ENCODE measurements around the gene MRPS7. TPM values are rescaled to one million over a fixed set of nuclear protein-coding genes. Genes with fewer than 3 reads are reported as not detected.
A peak's percentile ranks its signal among the peaks of the same experiment; 100 is the strongest.

The MRPS7 gene
- total and polyA plus RNA-seq, 8 donors: 11.3 to 34.0 (median 20.0) TPM

DNA sequence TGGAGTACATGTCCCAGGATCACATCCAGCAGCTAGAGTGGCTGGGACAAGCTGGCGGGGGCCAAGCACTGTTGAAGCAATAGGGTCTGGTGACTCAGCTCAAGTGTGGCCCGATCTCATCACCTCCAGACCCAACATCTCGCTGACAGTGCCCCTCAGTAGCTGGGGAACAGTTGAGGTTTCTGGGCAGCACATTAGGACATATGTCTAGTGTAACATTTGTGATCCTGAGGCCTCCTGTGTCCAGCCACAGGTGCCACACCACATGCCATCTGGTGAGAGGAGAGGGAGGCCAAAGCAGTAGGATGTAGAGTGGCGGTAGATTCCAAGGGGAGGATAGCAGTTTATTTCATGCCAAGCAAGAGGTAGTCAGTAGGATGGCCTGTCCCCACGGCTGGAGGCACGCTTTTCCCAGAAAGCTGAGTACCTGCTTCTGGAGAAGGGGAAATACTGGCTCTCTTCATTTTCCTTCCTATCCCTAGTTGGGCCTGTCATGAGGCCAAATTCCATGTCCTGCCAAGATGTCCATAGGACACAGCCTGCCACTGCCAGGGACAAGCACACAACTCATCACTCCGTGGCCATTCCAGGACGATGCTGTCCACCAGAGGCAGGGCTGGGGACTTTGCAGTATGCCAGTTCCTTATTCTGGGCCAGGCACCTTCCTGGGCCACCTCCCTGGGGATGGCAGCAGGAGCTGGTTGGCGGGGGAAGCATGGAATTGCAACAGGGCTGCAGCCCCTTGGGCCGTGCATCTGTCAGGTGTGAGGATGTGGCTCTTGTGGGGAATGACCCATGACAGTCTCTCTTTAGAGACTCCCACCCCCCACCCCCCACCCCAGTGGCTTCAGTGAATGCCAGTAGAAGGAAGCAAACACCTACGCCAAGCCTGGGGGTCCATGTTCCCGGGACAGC lies 24.3 kb upstream of the MRPS7 start:
- H3K4me1 ChIP-seq: no peaks in the 10 kb centered on the region
- FAIRE-seq (no peak), ATAC-seq (no peak), DNase-seq (no peak)
- H3K27me3 ChIP-seq: no peaks in the 10 kb centered on the region
- no peaks in the 10 kb centered on the region for H3K9me3 ChIP-seq
- TF ChIP-seq, protein P1, sequence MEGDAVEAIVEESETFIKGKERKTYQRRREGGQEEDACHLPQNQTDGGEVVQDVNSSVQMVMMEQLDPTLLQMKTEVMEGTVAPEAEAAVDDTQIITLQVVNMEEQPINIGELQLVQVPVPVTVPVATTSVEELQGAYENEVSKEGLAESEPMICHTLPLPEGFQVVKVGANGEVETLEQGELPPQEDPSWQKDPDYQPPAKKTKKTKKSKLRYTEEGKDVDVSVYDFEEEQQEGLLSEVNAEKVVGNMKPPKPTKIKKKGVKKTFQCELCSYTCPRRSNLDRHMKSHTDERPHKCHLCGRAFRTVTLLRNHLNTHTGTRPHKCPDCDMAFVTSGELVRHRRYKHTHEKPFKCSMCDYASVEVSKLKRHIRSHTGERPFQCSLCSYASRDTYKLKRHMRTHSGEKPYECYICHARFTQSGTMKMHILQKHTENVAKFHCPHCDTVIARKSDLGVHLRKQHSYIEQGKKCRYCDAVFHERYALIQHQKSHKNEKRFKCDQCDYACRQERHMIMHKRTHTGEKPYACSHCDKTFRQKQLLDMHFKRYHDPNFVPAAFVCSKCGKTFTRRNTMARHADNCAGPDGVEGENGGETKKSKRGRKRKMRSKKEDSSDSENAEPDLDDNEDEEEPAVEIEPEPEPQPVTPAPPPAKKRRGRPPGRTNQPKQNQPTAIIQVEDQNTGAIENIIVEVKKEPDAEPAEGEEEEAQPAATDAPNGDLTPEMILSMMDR (IDR thresholded peaks at IDR 0.05): no peak
- H3K36me3 ChIP-seq: peaks cover 5 to 62% (median 36%) of the 10 kb centered on the region in 3 donors
- H3K4me3 ChIP-seq: no peak overlapping the region
- intact Hi-C loops (cut with DNase I): no loop called here
- WGBS, 2 donors: 86 to 89% methylated on average over 12 of the region's 12 CpGs
- no peak overlapping the region for H3K27ac ChIP-seq

DNA sequence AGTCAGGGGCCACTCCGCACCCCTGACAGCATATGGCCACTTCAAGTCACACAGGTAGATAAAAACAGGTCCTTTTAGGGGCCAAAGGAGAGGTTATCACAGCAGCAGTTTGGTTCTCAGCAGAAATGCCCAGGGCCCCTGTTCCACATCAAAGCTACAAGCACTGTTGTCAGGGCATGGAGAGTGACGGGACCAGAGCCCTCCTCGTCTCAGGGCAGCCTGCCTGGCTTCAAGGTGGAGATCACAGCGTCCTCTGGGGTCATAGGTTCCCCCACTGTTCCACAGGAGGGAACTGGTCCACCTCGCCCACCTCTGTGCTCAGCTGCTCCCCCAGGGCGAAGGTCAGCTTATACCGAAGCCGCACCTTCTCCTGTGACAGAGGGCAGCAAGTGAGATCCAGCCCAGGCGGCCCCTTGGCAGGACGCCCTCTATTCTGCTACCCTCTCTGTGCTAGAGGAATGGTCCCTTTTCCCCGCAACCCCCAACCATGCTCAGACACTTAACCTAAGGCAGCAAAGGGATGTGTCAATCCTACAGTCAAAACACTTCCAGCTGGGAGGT lies 23.6 kb upstream of the MRPS7 start:
- Histone ChIP-seq H3K27me3 (no peaks in the 10 kb centered on the region), H3K4me3 (no peak overlapping the region), H3K27ac (no peak overlapping the region), H3K4me1 (no peaks in the 10 kb centered on the region), H3K9me3 (no peaks in the 10 kb centered on the region), H3K36me3 (peaks cover 5 to 63% (median 43%) of the 10 kb centered on the region in 3 donors)
- ATAC-seq: peak in 1 of 4 donors; percentile 5
- 75 to 78% methylated on average over 11 of the region's 11 CpGs for WGBS, 2 donors
- intact Hi-C loops (cut with DNase I): no loop called here
- FAIRE-seq: no peak
- DNase-seq: no peak
- TF ChIP-seq, protein P1 (IDR thresholded peaks at IDR 0.05): no peak

GRCh38 chr17:75238684-75239191 lies 22.9 kb upstream of the MRPS7 start:
- 53 to 57% methylated on average over 13 of the region's 13 CpGs for WGBS, 2 donors
- peak in 4 of 6 donors; percentile 38 to 74 (median 58) for DNase-seq
- H3K4me1 ChIP-seq: no peaks in the 10 kb centered on the region
- no peak overlapping the region for H3K27ac ChIP-seq
- TF ChIP-seq, protein P1 (IDR thresholded peaks at IDR 0.05): peak; percentile 43 to 79 (median 64)
- no peaks in the 10 kb centered on the region for H3K27me3 ChIP-seq
- H3K36me3 ChIP-seq: peaks cover 5 to 68% (median 43%) of the 10 kb centered on the region in 3 donors
- no peak overlapping the region for H3K4me3 ChIP-seq
- FAIRE-seq: no peak
- no peaks in the 10 kb centered on the region for H3K9me3 ChIP-seq
- ATAC-seq: peak; percentile 70 to 84 (median 80)
- intact Hi-C loops (cut with DNase I): no loop called here

DNA sequence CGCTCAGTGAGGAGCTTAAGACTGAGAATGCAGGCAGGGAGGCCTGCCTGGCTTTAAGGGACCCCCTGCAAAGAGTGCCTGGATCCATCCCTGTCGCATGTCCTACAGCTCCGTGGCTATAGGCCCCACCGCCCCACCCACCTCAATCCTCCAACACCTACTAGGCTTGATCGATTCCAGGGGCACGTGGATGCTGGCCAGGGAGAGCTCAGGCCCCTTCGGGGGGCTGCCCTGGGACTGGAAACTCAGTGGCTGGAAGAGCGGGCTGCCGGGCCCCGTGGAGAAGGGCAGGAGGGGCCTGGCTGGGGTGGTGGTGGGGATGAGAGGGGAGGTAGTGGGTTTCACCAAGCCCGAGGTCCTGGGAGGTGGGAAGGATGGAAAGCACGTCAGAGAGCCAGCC lies 22.5 kb upstream of the MRPS7 start:
- FAIRE-seq: no peak
- Histone ChIP-seq H3K27me3 (no peaks in the 10 kb centered on the region), H3K4me3 (no peak overlapping the region), H3K9me3 (no peaks in the 10 kb centered on the region), H3K36me3 (peaks cover 5 to 71% (median 43%) of the 10 kb centered on the region in 3 donors), H3K4me1 (no peaks in the 10 kb centered on the region), H3K27ac (no peak overlapping the region)
- TF ChIP-seq, protein P1 (IDR thresholded peaks at IDR 0.05): no peak
- intact Hi-C loops (cut with DNase I): no loop called here
- 86 to 89% methylated on average over 11 to 12 of the region's 12 CpGs for WGBS, 2 donors
- ATAC-seq: peak in 1 of 4 donors; percentile 7
- no peak for DNase-seq
